Left forelimb (tissue), 1 donor: ENCODE results near the gene PKD2L2.
"Not testable (repeated sequence)": the region's sequence is repeated elsewhere in the genome, so short reads cannot be mapped to it uniquely, and the experiment has no call there.

ENCODE experiments used
- DNase-seq: peaks from one replicate; pipeline ENCODE4 v3.0.0-alpha.2; 2018; ENCODE audit warnings: low spot score

PKD2L2 gene

DNA sequence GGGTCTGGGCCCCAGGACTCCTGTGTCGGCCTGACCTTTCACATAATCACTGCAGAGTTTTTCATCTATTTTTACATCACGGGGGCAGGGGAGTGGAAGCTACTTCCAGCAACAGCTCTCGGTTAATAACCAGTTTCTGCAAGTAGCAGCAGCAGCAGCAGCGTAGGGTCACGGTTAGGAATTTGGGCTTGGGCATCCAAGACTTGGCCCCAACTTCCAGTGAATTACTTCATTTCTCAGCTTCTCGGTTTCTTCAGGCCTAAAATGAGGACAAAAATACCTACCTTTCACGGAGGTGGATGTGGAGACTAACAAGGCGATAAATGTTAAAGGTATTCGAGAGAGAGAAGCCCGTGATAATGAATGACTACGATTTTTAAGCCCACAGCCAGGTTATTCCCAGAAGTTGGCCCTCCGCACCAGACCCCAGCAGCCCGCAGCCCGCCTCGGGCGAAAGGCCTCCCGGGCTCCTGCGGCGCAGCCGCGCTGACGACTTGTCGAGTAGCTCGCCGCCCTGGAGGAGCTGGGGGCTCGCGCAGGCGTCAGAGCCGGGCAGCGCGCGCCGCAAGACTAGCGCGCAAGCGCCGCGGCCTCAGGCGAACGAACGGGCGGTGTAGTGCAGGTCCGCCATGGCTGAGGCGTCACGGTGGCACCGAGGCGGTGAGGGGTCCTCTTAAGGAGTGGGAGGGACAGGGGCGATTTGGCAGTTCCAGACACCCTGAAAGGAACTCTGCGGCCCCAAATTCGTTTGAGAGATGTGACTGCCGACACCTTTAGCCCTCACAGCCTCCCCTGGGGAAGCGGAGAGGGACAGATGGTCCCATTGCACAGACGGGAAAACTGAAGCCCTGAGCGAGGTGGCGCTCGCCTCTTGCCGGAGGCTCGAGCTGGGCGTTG is at the start of gene PKD2L2:
PKD2L2 (plus strand) TSS at position 595 of the 897 bp plus-strand sequence; CDS start at position 630, 35 bp downstream.
- DNase-seq, result peak; percentile 90

DNA sequence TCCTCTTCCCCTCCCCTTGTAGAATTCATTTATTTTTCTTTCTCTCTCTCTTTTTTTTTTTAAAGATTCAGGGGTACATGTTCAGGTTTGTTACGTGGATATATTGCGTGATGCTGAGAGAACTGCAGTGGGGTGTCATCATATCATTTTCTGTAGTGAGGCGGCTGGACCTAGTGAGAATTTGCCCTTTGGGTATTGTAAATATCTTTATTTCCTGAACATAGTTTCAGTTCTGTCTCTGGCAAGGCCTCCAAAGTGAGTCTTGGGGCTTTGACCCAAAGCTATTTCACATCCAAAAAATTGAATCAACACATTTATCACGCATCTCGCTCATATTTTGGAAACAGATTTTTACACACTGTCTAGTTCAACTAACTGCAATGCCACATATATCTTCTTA is 47.0 kb upstream of the PKD2L2 start:
- DNase-seq, result no peak

- DNase-seq, result no peak
Observed at GRCh38 chr5:137843676-137844299, 45.5 kb upstream of the PKD2L2 start.

DNA sequence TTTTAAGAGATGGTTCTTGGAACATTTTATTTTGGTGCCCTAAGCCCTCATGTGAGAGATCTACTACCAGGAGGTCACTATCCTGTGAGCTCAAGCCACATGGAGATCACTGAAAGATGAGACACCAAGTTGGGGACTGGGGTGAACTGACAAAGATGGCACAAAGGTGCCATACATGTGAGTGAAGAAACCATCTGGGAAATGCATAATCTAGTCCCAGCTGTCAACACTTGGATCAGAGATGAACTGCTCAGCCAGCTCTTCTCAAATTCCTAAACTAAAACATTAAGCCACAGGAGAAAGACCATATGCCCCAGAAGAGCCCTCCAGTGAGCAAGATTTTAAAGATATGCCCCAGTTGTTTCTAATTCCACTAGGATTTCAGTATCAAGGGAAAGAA is 43.8 kb upstream of the PKD2L2 start:
- no peak for DNase-seq

DNA sequence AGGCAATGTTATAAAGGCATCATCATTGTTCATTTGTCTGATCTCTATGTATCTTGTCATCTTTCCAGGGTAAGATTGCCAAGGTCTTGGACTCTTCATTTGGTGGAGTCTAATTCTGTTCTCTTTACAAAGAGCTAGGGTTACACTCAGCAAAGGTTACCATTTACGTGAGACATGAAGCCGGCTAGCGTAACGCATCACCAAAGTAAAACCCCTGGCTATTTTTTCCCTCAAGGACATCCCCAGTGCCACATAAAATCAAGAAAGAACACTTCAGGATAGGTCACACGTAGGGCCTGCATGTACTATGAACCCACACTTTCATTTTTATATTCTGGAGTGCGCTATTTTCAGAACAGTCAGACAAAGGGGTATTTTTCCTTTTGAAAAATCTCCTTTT is 41.6 kb upstream of the PKD2L2 start:
- no peak for DNase-seq

DNA sequence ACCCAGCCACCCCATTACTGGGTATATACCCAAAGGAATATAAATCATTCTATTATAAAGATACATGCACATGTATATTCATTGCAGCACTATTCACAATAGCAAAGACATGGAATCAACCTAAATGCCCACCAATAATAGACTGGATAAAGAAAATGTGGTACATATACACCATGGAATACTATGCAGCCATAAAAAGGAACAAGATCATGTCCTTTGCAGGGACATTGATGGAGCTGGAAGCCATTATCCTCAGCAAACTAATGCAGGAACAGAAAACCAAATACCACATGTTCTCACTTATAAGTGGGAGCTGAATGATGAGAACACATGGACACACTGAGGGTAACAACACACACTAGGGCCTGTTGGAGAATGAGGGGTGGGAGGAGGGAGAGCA is 36.1 kb upstream of the PKD2L2 start:
- not testable (repeated sequence) for DNase-seq

- no peak for DNase-seq
Observed at GRCh38 chr5:137856201-137856600, 33.1 kb upstream of the PKD2L2 start.

DNA sequence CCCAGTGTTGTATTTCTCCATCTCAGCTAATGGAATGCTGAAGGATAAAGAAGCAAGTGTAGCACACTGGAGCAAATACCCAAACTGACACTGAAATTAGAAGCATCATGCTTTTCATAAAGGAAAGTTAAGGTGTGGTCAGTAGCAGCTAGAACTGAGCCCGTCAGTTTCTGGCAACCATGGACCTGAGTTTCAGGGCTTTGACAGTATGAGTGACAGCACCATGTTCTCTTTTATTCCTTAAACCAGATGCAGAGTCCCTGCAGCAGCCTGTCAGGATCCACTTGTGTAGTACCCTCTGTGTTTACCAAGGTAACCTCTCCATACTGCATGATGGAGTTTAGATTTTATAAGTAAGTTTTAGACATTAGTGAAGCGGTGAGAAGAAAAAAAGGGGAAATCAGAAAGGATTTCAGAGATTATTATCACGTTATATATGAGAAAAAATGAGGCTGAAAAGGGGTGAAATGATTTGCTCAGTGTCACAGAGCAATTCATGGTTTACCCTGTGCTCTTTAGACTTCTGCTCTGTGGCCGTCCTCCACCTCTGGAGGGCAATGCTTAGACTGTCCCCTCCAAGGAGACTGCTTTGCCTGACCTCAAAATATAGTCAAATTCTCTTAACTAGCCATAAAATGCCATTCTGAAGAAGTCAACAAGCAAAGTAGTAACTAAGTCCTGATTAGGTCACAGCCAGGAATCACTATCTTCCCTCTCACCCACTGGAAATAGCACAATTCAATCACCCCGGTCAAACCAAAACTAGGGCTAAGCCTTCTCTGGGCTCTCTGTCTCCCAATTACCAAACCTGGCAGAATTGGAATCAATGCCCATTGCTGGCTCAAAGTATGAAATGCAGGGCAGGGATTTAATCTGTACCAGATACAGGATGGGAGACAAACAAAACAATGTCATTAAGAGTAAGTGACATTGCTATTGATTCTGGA is 32.1 kb upstream of the PKD2L2 start:
- no peak for DNase-seq

DNA sequence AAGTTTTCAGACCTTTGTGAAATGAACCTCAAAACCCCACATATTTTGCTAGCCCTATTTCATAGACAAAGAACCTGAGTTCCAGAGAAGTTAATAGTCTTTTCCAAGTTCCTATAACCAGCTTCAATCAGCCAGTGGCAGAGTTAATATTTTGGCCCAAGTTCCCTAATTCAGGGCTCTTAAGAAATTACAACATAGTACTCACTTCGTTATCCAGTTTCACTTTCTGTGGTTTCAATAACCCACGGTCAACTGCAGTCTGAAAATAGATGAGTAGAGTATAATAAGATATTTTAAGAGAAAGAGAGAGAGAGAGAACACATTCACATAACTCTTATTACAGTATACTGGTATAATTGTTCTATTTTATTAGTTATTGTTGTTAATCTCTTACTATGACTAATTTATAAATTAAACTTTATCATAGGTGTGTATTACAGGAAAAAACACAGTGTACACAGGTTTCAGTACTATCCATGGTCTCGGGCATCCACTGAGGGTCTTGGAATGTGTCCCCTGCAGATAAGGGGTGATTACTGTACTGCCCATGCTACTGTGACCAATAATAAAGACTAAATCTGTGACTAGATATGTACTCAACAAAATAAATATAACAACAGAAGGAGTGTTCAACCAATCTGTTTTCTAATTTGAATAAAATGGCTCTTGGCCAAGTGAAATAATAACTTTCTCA is 30.9 kb upstream of the PKD2L2 start:
- no peak for DNase-seq

DNA sequence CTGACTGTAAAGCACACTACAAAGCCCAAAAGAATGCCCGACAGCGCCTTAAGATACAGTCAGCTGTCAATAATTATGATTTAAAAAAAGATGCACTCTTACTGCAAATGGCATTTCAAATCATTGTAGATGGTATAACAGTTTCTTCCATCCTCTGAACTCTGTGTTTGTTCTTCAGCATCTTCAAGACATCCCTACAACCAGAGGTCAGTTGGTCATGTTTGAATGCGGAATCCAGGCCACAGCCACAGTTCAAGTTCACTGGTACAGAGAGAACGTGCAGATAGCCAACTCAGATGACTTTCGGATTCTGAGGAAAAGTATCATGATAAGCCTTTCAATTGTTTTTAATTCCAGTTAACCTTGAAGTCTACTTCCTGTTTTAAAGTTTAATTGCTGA is 30.3 kb upstream of the PKD2L2 start:
- no peak for DNase-seq

DNA sequence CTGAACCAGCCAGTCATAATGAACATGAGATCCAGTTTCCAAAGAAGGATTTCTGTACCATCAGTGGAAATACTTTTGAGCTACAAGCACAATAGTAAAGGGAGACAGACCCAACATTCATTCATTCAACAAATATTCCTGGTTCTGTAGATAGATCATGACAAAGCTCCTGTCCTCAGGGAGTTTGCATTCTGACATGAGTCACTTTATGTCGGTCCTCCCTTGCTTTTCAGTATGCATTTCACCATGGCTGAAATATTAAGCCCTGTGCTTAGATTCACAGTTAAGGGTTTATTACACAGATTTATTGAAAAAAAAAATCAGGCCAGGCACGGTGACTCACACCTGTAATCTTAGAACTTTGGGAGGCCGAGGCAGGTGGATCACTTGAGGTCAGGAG is 27.0 kb upstream of the PKD2L2 start:
- no peak for DNase-seq

DNA sequence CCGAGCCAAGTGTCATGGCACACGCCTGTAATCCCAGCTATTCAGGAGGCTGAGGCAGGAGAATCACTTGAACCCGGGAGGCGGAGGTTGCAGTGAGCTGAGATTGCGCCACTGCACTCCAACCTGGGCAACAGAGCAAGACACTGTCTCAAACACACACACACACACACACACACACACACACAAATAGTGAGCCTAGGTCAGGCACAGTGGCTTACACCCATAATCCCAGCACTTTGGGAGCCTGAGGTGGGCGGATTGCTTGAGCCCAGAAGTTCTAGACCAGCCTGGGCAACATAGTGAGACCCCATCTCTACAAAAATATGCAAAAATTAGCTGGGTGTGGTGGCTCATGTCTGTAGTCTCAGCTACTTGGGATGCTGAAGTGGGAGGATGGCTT is 25.6 kb upstream of the PKD2L2 start:
- DNase-seq, result not testable (repeated sequence)

- no peak for DNase-seq
Observed at GRCh38 chr5:137866541-137867388, 22.5 kb upstream of the PKD2L2 start.

DNA sequence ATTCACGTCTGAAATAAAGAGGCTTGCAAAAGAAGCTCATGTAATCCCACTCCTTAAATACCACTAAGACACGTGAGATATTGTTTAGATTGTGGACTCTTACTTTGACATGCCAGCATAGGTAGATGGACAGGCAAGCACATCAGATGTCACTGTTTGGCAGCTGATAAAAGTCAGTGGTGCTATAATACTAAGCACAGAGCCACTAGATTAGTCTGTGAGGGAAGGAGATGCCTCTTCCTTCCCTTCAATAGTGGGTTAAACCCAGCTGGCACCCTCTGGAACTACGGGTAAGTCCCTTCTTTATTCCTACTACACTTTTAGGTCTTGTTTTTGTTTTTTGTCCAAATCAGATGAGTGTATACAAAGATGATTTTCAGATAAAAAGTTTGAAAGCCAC is 21.6 kb upstream of the PKD2L2 start, which contains the start of gene MYOT:
MYOT (plus strand) TSS at position 197 of the 400 bp plus-strand sequence. CDS start 2,792 bp downstream, outside the sequence.
- DNase-seq, result no peak

DNA sequence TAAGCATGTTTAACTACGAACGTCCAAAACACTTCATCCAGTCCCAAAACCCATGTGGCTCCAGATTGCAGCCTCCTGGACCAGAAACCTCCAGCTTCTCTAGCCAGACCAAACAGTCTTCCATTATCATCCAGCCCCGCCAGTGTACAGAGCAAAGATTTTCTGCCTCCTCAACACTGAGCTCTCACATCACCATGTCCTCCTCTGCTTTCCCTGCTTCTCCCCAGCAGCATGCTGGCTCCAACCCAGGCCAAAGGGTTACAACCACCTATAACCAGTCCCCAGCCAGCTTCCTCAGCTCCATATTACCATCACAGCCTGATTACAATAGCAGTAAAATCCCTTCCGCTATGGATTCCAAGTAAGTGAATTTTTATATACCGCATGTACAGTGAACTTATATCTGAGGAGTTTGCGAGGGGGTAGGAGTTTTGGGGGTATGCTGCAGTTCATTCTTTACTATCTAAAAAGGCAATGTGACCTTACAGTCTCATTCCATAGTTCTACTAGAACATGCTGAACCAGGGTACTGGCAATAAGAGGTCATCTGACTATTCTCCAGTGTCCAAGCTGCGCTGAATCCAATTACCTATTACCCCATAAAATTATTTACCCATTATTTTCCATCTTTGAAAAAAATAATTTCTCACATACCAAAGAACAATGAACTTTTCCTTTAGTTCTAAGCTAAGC is 18.5 kb upstream of the PKD2L2 start:
- no peak for DNase-seq

DNA sequence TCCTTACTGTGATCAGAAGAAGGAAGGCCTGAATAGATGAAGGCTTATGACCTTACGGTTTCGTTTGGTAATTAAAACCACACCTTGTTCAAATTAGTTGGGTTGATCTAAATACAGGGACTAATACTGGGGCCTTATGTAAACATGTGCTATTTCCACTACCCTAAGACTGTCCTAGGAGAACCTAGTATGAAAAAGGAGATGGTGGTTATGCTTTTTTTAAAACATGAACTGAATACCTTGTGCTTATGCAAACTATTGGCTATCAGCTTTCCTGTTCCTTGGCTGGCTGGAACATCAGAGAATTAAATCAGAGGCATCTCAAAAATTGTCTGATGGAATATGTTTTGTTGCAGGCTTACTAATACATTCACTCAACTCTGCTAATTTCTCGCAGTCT is 17.7 kb upstream of the PKD2L2 start:
- DNase-seq, result no peak

DNA sequence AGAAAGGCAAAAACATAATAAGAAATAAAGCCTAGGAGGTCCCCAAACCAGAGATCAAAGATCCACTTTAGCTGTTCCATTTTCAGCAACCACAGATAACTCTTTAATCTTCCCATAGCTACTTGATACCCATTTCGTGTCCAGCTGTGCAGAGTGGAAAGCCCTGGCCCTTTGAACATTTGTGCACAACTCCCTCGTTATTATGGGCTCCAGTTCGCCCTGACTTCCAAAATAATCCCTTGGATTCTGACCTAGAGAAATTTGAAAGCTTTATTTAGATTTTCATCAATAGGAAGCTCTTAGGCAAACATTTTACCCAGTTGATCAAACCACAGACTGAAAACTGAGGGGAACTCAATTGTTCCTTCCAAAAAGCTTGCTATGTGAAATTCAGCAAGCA is 16.8 kb upstream of the PKD2L2 start:
- DNase-seq, result no peak

- DNase-seq, result no peak
Observed at GRCh38 chr5:137876101-137876500, 13.2 kb upstream of the PKD2L2 start.

DNA sequence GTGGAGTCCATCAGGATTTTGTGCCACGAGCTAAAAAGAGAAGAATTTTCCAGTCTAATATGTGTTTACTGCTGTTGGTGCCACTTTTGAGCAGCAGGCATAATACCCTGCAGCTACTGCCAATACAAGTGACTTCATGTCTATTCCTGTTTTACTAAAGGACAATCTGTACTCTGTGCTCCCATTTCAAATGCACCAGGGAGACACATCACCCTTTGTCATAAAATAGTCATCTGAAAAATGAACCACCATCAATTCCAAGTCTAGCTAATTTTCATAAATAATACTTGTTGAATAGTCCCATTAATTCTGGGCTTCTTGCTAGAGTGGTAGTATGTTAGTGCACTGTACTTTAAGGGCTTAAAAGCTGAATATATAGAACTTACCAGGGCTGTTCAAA is 8.9 kb upstream of the PKD2L2 start:
- no peak for DNase-seq

DNA sequence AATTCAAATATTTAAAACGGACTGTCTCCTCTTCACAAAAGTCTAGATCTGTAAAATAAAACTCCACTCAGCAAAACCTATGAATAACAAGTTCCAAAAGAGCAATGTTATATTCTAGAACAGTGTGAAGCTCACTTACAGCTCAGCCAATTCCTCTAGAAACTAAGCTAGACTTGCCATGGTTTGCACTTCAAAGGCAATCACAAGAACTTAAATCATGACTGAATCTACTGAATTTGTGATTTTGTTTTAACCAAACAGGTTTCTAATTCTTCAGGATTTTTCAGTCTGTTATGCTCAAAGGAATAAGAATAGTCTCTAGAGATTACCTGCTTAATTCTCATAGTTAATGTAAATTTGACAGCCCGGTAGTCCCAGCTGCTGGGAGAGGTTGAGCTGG is 1.4 kb upstream of the PKD2L2 start:
- no peak for DNase-seq
